Activated CD8-positive, alpha-beta memory T cell treated with anti-CD3 and anti-CD28 coated beads, Interleukin-2, amount 10 ng/mL, durations not matched to agents 7 days and 5 days (primary cell): ENCODE measurements around the gene ALDH1L1. TPM values are rescaled to one million over a fixed set of nuclear protein-coding genes. Genes with fewer than 3 reads are reported as not detected.
"Not testable (repeated sequence)": the region's sequence is repeated elsewhere in the genome, so short reads cannot be mapped to it uniquely, and the experiment has no call there.

Experiments used
- ATAC-seq: fragments of 150-1000 bp; cut with Tn5 transposase; one replicate; pipeline ENCODE4 v1.10.0; 2021; ENCODE audit warnings: moderate library complexity
- CTCF ChIA-PET: fragments of 350-600 bp; sonication (Branson Sonifier 250); formaldehyde crosslinking; loops from one replicate; lab custom pipeline; 2021; ENCODE audit warnings: antibody characterized with exemption; lab: Charles Lee
- DNase-seq: peaks from one replicate; pipeline ENCODE4 v3.0.0-alpha.2; 2020
- H3K27ac Mint-ChIP-seq: one replicate; pipeline ENCODE4 v1.8.0; 2021; ENCODE audit warnings: mild to moderate bottlenecking, mixed read lengths
- H3K27me3 Mint-ChIP-seq: one replicate; pipeline ENCODE4 v1.8.0; 2021; ENCODE audit warnings: mixed read lengths
- H3K36me3 Mint-ChIP-seq: one replicate; pipeline ENCODE4 v1.8.0; 2021; ENCODE audit warnings: mild to moderate bottlenecking, mixed read lengths
- H3K4me1 Mint-ChIP-seq: one replicate; pipeline ENCODE4 v1.8.0; 2021; ENCODE audit warnings: mixed read lengths
- H3K4me3 Mint-ChIP-seq: one replicate; pipeline ENCODE4 v1.8.0; 2021; ENCODE audit warnings: mild to moderate bottlenecking, moderate library complexity, mixed read lengths
- H3K9me3 Mint-ChIP-seq: one replicate; pipeline ENCODE4 v1.8.0; 2022; ENCODE audit warnings: low read depth, mixed read lengths
- total RNA-seq, 2 experiments: library from RNA; stranded (reverse); gene quantifications; one replicate each; pipeline ENCODE4 v1.2.3, GENCODE V29; 2021

Gene ALDH1L1
- total RNA-seq, 2 experiments from 2014 or later, result not detected

DNA sequence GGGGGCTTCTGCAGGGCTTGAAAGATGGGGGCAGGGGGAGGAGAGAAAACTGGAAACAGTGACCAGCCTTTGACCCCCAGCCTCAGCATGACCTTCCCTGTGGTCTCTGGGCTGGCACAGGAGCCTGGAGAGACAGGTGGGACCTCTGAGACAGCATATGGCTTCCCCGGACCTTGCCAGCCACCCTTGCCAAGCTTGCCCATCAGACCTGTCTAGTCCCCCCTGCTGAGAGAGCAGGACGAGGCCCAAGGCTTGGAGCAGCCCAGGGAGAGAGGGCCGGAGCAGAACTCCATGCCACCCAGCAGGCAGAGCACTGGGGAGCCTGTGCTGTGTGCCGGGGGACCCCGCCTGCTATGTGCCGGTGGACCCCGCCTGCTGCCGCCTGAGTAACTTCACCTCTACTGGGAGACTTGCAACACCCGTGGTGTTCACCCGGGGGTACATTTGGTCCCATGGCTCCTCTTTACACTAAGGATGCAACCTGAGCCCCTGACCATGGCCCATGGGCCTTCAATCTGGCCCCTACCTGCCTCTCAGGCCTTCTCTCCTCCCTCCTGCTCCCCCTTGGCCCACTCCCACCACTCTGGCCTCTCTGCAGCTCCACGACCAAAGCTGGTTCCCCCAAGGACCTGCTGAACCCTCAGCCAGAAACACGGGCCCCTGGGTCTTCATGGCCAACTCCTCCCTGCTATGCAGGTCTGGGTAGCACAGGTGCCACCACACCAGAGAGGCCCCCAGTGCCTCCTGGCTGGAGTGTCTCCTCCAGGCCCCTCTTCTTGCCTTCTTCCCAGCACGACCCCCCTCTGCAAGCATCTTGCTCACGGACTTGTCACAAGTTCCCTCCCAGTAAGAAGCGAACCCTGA lies 75.4 kb downstream of the ALDH1L1 start:
- CTCF ChIA-PET, result no interaction called here
- no peak for ATAC-seq
- peak; percentile 19 for DNase-seq
- Mint-ChIP-seq H3K4me3 (no peak overlapping the region), H3K4me1 (peaks cover 8% of the 10 kb centered on the region), H3K27ac (no peak overlapping the region), H3K36me3 (no peaks in the 10 kb centered on the region), H3K27me3 (no peaks in the 10 kb centered on the region), H3K9me3 (no peaks in the 10 kb centered on the region)

DNA sequence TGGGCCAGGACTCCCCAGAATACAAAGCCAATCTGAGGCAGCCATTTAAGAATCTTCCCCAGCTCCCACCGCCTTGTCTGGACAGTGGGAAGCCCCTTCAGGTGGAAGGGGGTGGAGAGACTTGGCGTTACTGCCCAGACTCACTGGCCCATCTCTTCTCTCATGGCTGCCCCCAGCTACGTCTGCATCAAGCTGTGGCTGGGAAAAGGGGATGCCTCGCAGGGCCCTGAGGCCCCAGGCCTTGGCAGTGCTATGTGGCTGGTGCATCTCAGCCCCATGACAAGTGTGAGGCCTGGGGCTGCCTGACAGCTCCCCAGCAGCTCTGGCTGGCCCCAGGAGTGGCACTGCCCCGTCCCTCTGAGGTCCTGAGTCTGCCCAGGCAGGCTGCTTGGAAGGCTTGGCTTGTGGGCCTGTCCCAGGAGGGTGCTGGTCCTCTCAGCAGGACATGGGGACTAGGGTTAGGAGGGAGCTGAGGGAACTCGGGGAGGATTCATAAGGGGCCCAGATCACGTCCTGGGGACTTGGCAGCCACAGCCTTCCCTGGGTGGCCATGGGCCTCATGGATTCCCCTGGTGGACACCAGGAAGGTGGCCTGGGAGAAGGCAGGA lies 76.3 kb downstream of the ALDH1L1 start:
- H3K9me3 Mint-ChIP-seq, result no peaks in the 10 kb centered on the region
- peaks cover 8% of the 10 kb centered on the region for H3K4me1 Mint-ChIP-seq
- ATAC-seq (no peak), DNase-seq (peak; percentile 28)
- H3K36me3 Mint-ChIP-seq, result no peaks in the 10 kb centered on the region
- H3K4me3 Mint-ChIP-seq, result no peak overlapping the region
- H3K27me3 Mint-ChIP-seq, result no peaks in the 10 kb centered on the region
- H3K27ac Mint-ChIP-seq, result no peak overlapping the region
- CTCF ChIA-PET, result no interaction called here

DNA sequence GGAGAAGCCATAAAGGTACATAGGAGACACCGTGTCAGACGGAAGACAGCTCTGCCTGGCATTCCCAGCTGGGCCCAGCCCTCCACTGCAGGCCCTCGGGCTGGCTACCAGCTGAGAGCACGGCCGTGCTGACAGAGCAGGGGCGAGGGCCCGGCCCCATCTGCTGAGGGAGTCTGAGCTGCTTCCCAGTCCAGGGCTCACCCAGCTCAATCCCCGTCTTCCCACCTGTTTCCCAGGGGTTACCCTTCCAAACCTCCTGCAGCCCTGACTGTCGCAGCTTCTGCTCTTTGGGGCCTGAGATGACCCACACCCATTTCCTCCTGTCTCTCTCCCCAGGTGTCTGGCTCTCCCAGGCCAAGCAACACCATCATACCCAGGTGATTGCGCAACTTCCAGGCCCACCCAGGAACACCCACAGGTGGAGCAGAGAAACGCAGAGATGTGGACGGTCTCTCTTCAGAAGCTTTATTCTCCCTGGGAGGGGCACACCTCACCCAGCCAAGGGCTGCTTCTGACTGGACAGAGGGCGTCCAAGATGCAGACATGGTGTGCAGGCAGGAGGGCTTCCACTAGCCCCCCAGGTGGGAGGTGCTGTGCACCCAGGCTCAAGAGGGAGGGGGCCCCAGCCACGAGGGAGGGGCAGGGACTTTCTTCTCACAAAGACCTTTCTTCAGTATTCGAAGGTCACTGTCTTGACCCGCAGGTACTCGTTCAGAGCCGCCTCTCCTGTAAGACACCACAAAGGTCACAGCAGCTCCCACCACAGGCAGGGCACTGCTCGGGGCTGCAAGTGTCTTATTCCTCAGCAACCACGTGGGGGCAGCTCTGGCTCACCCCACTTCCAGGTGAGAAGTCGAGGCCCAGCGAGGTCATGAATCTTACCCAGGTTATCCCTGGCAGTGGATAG lies 77.0 kb downstream of the ALDH1L1 start:
- ATAC-seq (no peak), DNase-seq (no peak)
- Mint-ChIP-seq H3K36me3 (no peaks in the 10 kb centered on the region), H3K4me1 (peaks cover 8% of the 10 kb centered on the region), H3K9me3 (no peaks in the 10 kb centered on the region), H3K27me3 (no peaks in the 10 kb centered on the region), H3K27ac (no peak overlapping the region), H3K4me3 (no peak overlapping the region)
- CTCF ChIA-PET, result no interaction called here

DNA sequence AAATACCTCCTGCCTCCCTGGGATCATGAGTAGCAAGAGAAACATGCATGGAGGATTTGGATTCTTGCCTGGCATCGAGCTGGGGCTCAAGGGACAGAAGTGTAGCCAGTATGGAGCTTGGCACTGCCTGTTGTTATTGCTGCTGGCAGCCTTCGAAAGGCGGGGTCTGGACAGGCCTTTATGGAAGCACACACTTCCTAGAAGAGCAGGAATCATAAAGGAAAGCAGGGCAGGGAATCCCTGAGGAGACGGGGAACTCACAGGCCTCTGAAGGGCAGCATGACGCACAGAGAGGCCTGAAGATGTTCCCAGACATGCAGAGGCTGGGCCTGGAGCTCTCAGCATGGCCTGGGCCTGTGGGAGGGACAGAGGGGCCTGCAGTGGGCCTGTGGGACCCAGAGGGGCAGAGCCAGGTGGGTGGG lies 77.8 kb downstream of the ALDH1L1 start:
- Mint-ChIP-seq H3K9me3 (no peaks in the 10 kb centered on the region), H3K27ac (no peak overlapping the region), H3K27me3 (no peaks in the 10 kb centered on the region), H3K4me3 (no peak overlapping the region), H3K36me3 (no peaks in the 10 kb centered on the region), H3K4me1 (peaks cover 5% of the 10 kb centered on the region)
- ATAC-seq (no peak), DNase-seq (no peak)
- CTCF ChIA-PET, result no interaction called here

DNA sequence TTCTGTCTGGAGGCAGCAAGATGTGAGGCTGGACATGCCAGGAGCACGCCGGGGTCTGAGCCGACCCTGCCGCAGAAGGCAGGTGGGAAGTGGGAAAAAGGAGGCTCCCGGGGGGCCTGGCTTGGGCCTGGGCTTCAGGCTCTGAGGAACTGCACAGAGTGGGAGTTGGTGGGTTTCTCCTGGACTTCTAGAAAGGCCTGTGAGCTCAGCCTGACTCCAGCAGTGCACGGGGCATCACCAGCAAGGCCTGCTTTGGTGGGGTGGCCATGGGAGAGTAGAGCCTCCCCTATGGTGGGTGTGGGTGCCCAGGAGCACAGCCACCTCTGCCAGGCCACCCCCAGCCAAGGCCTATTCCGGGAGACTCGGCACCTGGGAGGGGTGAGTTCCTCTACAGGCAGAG lies 78.4 kb downstream of the ALDH1L1 start:
- ATAC-seq, result no peak
- Mint-ChIP-seq H3K9me3 (no peaks in the 10 kb centered on the region), H3K36me3 (no peaks in the 10 kb centered on the region), H3K4me3 (no peak overlapping the region), H3K4me1 (peaks cover 5% of the 10 kb centered on the region), H3K27me3 (no peaks in the 10 kb centered on the region), H3K27ac (no peak overlapping the region)
- CTCF ChIA-PET, result no interaction called here
- DNase-seq, result no peak

DNA sequence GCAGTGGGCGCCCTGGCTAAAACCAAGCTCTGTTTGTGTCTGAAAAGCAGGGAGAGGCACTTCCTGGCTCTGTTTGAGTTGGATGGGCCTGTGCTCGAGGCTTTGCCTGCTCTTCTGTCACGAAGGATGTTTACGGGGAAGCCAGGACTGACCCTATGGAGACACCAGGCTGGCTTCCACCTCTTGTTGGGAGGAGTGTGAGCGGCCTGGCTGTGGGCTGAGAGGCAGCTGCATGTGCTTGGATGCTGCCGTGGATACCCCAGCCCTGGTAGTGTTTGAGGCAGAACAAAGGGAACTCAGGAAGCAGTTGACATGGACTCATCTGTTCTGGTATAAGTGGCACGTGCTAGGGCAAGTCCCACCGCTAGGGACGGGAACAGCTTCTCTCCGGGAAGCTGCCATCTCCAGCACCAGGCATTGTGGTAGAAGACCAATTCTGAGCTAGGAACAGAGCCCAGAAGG lies 78.8 kb downstream of the ALDH1L1 start:
- Mint-ChIP-seq H3K4me1 (peaks cover 5% of the 10 kb centered on the region), H3K36me3 (no peaks in the 10 kb centered on the region), H3K27ac (no peak overlapping the region), H3K9me3 (no peaks in the 10 kb centered on the region), H3K4me3 (no peak overlapping the region), H3K27me3 (no peaks in the 10 kb centered on the region)
- CTCF ChIA-PET, result no interaction called here
- DNase-seq, result no peak
- ATAC-seq, result no peak

DNA sequence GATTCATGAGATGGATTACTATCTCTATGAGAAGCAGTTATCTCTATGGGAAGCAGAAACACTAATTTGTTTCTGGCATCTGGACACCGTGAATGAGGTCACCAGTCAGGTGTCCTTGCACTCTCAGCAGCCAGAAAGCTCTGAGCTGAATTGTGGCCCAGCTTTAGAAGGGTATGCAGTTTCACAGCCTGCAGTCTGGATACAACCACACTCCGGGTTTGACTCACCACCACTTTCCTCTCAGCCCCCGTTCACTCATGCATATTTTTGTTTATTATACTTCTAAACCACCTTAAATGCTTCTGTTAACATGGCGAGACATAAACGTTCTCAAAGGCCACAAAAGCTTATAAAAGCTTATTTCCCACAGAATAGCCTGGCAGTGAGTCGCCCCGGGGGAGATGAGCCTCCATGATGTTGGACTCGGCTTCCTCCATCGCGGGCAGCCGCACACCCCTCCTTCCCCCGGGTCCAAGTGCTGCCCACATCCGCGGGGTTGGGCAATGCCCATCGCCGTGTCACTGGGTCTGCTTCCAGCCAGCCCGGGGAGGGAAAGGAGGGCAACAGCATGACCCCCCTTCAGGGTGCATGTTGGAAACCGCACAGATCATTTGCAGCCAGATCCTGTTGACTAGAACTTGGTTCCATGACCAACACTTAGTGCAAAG lies 79.6 kb downstream of the ALDH1L1 start:
- Mint-ChIP-seq H3K27me3 (no peaks in the 10 kb centered on the region), H3K4me3 (no peak overlapping the region), H3K9me3 (peaks cover under 1% of the 10 kb centered on the region), H3K4me1 (peaks cover 5% of the 10 kb centered on the region), H3K27ac (no peak overlapping the region), H3K36me3 (no peaks in the 10 kb centered on the region)
- ATAC-seq (peak; percentile 30), DNase-seq (no peak)
- CTCF ChIA-PET, result no interaction called here

DNA sequence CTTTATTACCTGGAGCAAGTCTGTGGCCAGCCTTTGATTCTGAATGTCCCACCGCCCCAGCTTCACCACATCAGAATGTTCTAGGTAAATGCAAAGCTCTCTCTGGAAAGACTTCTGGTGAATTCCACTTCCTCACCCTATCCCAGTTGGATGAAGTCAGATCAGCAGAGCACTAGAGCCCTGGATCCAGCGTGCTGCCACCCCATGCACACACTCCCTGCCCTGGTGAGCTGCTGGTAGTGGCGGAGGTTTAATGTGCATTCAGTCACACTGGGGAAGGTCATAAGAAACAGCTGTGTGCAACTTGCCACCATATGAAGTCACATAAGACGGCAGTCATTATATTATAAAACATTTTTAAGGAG lies 80.1 kb downstream of the ALDH1L1 start:
- H3K36me3 Mint-ChIP-seq, result no peaks in the 10 kb centered on the region
- peaks cover 5% of the 10 kb centered on the region for H3K4me1 Mint-ChIP-seq
- no peaks in the 10 kb centered on the region for H3K27me3 Mint-ChIP-seq
- no peak for DNase-seq
- no peak for ATAC-seq
- no peak overlapping the region for H3K27ac Mint-ChIP-seq
- H3K4me3 Mint-ChIP-seq, result no peak overlapping the region
- CTCF ChIA-PET, result interaction anchor here (0.8 kb wide), 1 partner anchor 13 kb away, joined by 3 read pairs; no protein-coding TSS in a partner anchor
- H3K9me3 Mint-ChIP-seq, result peaks cover 5% of the 10 kb centered on the region

DNA sequence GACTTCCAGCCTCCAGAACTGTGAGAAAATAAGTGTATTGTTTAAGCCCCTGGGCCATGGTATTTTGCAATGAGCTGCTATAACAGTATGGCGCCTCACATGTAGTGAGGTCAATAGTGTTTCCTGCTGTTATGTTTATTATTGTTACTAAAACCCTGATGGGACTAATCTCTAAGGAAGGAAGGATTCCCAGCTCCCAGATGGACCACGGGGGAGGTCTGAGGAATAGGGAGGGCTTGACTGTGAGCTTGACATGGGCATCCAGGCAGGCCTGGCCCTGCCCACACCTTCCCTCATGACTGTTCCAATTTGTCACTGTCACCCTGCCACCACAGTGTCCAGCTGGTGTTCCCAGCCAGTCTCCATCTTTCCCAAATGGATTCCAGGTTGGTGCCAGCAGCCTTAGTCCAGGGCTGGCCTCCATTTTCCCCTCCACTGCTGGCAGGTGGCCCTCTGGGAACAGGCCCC lies 82.0 kb downstream of the ALDH1L1 start:
- Mint-ChIP-seq H3K27me3 (no peaks in the 10 kb centered on the region), H3K27ac (no peak overlapping the region), H3K36me3 (no peaks in the 10 kb centered on the region), H3K9me3 (peaks cover 7% of the 10 kb centered on the region), H3K4me3 (no peak overlapping the region), H3K4me1 (peaks cover 5% of the 10 kb centered on the region)
- CTCF ChIA-PET, result no interaction called here
- DNase-seq (no peak), ATAC-seq (no peak)

DNA sequence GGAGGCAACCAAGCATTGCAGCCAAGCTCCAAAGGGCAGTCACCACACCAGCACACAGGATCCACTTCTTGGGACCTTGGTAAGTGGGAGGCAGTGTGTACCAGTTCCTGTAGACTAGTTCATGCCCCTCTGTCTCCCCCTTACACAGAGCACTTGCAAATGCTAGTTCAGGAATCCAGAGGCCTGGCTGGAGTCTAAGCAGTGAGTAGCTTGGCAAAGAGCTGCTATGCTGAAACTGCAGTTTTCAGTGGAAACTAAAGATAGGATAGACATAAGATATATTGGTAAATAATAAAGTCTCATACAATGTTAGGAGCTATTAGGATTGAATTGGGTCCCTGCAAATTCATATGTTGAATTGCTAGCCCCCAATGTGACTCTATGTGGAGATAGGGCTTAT lies 82.6 kb downstream of the ALDH1L1 start:
- no peak for ATAC-seq

DNA sequence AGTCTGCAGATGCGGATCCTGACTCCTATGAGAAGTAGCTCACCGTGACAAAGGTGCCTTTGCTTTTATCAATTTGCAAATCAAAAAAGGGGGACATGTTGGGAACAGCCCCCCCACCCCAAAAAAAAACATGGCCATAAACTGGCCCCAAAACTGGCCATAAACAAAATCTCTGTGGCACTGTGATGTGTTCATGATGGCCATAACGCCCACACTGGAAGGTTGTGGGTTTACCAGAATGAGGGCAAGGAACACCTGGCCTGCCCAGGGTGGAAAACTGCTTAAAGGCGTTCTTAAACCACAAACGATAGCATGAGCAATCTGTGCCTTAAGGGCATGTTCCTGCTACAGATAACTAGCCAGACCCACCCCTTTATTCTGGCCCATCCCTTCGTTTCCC lies 84.1 kb downstream of the ALDH1L1 start:
- ATAC-seq, H3K27me3 Mint-ChIP-seq, CTCF ChIA-PET, H3K4me1 Mint-ChIP-seq, H3K9me3 Mint-ChIP-seq, H3K27ac Mint-ChIP-seq, H3K36me3 Mint-ChIP-seq, DNase-seq, H3K4me3 Mint-ChIP-seq: not testable (repeated sequence)

More for the DNA sequence above, 82.6 kb downstream of the ALDH1L1 start:
- Mint-ChIP-seq H3K36me3 (no peaks in the 10 kb centered on the region), H3K27ac (no peak overlapping the region), H3K9me3 (peaks cover 7% of the 10 kb centered on the region), H3K27me3 (no peaks in the 10 kb centered on the region), H3K4me3 (no peak overlapping the region), H3K4me1 (peaks cover 5% of the 10 kb centered on the region)
- CTCF ChIA-PET, result no interaction called here
- no peak for DNase-seq

DNA sequence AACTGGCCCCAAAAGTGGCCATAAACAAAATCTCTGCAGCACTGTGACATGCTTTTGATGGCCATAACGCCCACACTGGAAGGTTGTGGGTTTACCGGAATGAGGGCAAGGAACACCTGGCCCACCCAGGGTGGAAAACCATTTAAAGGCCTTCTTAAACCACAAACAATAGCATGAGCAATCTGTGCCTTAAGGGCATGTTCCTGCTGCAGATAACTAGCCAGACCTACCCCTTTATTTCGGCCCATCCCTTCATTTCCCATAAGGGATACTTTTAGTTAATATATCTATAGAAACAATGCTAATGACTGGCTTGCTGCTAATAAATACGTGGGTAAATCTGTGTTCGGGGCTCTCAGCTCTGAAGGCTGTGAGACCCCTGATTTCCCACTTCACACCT lies 88.3 kb downstream of the ALDH1L1 start:
- DNase-seq, H3K27ac Mint-ChIP-seq, ATAC-seq, H3K36me3 Mint-ChIP-seq, CTCF ChIA-PET, H3K27me3 Mint-ChIP-seq, H3K4me3 Mint-ChIP-seq, H3K4me1 Mint-ChIP-seq: not testable (repeated sequence)
- H3K9me3 Mint-ChIP-seq, result peaks cover 17% of the 10 kb centered on the region
